IPS-NIHi7 (cell line): ENCODE measurements around the gene MOV10L1.

Source experiments
- DNase-seq: peaks from one replicate; pipeline ENCODE4 v3.0.0; 2012; ENCODE audit warnings: mixed read lengths; ENCODE audit errors: extremely low spot score

Gene MOV10L1

DNA sequence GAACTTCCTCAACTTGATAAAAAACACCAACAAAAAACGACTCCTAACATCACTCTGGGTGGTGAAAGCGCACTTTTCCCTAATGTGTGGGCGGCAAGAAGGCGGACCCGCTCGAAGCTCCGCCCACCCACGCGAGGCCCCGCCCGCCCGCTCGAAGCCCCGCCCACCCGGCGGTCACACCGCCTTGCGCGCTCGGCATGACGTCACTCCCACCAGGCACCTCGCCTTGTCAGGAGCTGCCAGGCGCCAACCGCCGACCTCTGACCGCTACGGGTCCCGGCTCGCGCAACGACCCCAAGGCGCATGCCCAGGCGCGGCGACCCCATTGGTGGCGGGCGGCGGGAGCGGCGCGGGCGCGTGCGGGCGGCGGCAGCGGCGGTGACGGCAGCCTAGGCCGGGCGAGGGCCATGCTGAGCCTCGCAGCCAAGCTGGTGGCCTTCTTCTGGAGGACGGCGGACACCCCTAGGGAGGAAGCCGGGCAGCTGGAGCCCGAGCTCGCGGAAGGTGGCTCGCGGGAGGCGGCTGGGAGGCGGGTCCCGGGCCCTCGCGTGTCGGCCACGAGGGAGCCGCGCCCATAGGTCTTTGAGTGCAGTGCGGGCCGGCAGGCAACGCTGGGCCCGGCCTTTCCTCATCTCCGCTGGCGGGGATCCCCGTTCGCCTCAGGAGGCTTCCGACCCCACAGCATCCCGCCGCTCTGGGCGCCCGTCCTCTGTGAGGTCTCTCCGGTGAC, at the start of gene MOV10L1:
Gene MOV10L1, plus strand, starts transcription at position 325 of the 730 bp plus-strand sequence. Its CDS starts 83 bp downstream, at position 408.
- DNase-seq = peak; percentile 58

DNA sequence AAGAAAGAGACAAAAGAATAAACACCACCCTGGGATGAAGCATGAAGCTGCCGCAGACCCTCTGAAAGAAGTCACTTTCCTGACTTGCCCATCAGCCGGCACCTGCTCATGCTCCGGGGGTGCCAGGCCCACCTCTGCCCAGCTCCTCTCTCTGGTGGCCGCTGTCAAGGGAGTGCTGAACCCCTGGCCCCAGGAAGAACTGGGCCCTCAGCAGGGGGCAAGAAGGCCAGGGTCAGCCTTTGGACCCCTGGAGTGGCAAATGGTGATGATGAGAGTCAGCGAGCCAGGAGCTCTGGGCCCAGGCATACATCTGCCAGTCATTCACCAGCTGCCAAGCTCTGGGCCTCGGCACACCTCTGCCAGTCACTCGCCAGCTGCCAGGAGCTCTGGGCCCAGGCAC, 49.1 kb upstream of the MOV10L1 start:
- DNase-seq = no peak

DNA sequence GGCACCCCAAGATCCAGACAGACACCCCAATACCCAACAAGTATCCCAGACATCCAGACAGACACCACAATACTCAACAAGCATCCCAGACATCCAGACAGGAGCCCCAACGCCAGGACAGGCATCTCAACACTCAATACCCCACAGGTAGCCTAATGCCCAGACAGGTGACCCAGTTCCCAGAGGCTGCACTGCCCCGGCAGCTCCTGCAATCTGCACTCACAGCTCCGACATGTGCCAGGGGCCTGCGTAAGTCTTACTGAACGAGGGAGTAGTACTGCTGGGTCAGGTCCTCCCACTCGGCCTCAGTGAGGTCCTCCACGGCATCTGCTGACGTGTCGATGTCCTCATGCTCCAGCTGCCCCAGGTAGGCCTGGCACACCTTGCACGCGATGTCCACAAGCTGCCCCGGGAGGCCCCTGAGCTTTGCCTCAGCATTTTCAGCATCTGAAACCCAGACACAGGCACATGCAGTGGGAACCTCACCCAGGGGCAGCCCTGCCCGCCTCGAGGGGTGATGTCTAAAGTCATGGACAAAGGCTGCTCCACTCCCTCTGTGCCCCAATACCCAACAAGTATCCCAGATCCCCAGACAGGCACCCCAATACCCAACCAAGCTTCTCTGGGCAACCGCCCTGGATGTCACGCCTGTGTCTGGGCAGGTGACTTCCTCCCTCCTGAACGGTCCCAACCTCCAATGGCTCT, 48.3 kb upstream of the MOV10L1 start:
- no peak for DNase-seq

DNA sequence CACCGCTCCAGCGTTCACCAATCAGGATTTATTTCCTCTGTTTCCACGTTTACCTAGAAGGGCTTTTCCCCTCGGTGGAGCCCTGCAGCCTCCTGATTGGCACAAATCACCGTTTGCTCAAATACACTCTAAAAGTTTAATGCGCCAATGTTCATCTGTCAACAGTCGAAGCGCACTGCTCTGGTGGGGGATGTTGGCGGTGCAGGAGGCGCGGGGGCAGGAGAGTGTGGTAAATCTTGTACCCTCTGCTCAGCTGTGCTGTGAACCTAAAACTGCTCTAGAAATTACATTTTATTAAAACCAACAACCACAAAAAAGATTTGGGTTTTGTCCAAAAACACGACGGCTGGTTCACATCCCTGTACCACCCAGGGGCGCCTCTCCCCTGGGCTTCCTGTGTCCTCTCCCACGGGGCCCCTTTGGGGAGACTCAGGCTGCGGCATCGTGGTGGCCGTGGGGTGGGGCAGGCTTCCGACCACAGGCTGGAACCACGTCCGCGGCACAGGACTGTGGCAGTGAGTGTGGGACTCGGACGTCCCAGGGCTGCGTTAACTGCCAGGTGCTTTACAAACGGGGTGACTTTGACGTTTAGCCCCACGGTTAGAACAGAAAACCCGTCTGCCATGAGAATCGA, 45.2 kb upstream of the MOV10L1 start:
- no peak for DNase-seq

DNA sequence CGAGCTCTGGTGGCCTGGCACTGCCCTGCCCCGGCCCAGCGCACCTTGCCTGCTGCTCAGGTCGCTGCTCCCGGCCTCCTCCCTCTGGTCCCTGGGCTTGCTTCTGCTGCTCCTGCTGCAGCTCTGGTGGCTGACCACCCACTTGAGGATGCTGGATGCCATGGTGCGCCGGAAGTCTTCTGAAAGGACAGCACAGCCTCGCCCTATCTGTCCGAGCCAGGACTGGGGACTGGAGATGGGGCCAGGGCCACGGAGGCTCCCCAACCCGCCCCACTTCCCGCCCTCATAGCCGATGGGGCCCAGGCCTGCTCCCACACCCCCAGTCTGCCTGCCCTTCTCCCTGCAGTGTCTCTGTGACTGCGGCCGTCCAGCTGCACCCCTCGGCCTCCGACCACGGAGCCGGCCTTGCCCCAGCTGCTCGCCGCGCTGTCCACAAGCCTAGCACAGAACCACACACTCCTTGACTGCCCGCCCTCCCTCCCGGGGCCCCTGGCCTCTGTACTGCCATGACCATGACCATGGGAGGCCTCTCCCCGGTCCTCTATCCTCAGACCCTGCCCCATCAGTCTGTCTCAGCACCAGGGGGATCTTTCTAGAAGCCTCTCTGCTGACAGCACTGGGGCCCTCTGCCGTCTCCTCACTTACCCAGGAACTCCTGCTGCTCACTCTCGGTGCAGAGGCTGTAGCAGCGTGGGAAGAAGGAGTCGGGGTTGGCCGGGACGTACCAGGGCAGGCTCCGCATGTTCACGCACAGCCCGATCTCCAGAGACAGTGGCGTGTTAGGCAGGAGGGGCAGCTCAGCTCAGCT, 44.4 kb upstream of the MOV10L1 start:
- DNase-seq = no peak

GRCh38 chr22:50046019-50046415, 43.8 kb upstream of the MOV10L1 start:
- no peak for DNase-seq

DNA sequence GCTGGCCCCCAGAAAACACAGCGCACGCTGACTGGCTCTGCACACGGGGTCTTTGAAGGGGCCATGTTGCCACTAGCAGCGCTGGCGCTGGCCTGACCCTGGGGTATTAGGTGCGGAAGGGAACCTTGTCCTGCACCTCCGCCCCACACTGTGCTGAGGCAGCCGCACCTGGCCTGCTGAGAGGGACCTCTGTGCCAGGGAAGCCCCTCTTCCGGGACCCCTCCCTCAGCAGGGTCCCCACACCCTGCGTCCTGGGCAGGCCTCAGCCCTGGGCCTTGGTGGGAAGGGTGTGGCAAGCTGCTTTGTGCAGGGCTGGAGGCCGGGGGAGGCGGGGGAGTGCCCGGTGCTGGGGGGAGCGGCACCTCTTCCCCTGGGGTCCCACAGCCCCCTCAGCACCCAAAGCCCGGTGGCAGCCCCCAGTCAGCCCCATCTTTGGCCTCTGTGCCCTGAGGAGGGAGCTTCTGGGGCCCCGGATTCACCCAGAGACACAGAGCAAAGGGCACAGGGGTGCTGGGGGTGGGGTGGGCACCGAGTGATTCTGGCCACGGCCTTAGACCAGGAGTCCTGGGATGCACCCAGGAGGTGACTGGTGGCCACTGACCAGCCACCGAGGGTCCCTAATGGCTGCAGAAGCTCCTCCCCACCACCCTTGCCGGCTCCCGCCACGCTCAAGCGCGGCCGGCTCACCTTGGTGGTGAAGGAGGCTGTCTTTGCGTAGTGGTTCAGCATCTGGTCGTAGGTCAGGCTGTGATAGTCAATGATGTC, 43.1 kb upstream of the MOV10L1 start:
- DNase-seq = no peak

DNA sequence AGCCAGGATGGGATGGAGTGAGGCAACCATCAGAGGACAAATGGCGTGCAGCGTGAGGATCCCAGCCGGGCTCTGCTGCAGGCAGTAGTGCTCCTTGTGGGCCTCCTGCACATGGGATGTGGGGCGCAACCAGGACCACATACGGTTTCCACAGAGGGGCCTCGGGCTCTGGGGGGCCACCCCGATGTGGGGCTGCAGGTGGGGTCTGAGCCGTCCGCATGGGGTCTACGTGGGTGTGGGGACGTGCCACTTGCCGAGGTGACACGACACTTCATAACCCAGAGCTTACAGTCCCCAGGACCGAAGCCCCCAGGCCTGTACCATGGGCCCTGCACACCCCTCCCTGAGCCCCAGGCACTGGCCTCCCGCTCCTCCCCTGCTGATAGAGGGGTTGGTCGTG, 42.5 kb upstream of the MOV10L1 start:
- DNase-seq = no peak

DNA sequence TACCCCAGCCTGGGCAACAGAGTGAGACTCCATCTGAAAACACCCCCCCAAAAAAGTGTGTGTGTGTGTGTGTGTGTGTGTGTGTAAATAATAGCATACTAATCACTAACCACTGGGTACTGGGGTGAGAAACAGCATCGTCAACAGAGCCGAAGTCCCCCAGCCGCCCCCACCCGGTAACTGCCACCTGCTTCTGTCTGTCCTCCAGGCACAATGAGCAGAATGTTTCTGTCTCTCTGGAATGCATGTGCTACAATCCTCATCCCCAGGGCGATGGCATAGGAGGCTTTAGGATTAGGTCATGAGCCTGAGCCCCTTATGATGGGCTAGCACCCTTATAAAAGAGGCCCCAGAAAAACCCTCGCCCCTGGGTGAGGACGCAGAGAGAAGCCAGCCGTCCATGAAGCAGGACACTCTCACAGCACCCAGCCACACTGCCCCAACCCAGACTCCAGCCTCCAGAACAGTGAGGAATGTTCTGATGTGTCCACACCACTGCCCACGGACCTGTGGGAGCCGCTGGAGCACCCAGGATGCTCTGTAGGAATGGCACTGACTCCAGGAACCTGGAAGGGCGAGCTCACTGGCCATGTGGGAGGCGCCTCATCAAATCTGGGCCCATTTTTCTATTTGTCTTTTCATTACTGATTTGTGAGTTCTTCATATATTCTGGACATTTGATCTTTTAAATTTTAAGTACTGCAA, 41.6 kb upstream of the MOV10L1 start:
- DNase-seq = no peak

GRCh38 chr22:50048836-50049235, 41.0 kb upstream of the MOV10L1 start:
- no peak for DNase-seq

DNA sequence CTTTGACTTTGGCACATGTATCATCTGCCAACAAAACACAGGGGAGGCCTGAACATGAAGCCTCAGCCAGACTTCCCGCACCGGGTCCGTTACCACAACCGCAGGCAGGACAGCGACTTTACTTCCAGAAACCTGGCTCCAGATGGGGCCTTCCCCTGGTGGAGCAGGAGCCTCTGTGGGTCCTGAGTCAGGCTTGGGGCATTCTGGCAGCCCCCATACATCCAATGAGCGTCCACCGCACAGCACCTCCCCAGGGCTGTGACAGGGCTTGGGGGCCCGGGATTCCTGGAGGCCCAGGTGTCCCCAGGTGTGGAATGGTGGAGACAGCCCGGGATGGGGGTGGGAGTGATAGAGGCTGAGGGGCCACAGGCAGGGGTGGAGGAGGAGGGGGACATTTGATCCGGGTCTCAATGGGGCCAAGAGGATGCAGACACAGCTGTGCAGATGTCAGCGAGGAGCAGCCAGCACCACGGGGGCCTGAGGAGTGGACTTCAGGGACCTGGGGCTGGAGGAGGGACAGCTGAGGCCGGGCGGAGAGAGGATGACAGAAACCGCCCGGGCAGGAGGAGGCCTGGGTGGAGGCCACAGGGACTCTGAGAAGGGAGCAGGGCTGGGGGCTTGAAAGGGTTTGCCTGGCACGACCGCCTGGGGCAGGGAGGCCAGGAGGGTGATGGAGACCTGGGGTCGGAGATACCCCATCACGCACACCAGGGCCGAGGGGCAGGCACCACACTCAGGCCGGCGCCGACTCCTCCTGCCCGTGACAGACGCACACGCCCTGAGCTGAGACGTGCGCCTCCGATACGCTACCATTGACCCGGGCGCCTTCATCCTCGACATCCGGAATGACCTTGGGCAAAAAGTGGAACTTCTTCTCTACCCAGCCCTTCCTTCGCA, 40.3 kb upstream of the MOV10L1 start:
- DNase-seq = no peak

GRCh38 chr22:50051930-50052329, 37.9 kb upstream of the MOV10L1 start:
- DNase-seq = no peak

DNA sequence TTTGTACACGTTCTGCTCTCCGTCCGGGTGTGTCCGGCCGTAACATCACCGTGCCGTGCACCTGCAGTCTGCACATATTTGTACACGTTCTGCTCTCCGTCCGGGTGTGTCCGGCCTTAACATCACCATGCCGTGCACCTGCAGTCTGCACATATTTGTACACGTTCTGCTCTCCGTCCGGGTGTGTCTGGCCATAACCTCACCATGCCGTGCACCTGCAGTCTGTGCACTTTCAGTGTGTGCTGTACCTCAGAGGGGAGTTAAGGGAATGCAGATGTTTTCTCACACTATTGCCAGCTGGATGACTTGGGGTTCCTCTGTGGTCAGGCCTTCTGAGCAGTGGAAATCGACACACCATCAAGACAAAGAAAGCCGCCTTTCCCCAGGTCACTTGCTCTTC, 35.9 kb upstream of the MOV10L1 start:
- DNase-seq = no peak

DNA sequence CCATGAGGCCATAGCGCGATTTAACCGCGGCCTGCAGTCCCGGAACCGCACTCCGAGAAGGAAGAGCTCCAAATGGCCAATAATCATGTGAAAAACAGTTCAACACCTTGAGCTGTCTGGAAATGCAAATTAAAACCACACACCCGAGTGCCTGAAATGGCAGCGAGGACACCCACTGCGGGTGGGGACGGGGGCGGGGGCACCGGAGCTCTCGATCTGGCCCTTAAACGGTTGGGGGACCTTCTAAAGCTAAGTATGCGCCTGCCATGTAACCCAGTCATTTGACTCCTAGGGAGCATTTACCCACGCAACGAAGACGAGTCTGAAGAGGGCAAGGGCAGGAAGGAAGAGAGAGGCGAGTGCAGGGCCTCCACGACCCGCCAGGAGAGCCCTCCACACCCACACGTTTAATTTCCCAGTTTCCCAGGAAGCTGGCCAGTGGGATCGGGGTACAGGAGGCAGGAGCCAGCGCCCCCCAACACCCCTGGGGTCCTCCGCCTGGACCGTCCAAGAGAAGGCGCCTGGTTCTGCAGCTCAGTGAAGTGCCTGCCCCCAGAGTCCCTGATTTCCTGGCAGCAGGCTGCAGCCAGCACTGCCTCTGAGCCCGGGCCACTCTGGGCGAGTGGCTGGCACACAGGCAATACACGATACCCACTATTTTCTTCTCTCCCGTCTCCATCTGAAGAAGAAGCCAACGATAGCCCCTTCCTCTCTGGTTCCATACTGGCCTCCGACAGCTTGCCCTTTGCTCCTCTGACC, 33.4 kb upstream of the MOV10L1 start:
- no peak for DNase-seq

DNA sequence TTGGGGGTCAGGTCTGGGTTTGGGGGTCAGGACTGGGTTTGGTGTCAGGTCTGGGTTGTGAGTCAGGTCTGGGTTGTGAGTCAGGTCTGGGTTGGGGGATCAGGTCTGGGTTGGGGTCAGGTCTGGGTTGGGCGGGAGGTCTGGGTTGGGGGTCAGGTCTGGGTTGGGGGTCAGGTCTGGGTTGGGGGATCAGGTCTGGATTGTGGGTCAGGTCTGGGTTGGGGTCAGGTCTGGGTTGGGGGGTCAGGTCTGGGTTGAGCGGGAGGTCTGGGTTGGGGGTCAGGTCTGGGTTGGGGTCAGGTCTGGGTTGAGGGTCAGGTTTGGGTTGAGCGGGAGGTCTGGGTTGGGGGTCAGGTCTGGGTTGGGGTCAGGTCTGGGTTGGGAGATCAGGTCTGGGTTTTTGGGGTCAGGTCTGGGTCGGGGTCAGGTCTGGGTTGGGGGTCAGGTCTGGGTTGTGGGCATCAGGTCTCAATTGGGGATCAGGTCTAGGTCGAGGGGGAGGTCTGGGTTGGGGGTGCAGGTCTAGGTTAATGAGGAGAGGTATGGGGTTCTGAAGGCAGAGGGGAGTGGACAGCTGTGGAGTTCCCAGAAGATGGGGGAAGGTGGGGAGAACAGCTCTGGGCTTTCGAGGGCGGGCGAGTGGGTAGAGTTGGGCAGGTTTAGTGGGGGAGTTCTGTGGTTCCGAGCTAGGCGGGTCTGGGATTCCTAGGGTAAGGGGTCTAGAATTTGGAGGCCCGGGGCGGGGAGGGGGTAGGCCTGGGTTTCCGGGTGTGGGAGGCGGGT, 32.3 kb upstream of the MOV10L1 start:
- no peak for DNase-seq

DNA sequence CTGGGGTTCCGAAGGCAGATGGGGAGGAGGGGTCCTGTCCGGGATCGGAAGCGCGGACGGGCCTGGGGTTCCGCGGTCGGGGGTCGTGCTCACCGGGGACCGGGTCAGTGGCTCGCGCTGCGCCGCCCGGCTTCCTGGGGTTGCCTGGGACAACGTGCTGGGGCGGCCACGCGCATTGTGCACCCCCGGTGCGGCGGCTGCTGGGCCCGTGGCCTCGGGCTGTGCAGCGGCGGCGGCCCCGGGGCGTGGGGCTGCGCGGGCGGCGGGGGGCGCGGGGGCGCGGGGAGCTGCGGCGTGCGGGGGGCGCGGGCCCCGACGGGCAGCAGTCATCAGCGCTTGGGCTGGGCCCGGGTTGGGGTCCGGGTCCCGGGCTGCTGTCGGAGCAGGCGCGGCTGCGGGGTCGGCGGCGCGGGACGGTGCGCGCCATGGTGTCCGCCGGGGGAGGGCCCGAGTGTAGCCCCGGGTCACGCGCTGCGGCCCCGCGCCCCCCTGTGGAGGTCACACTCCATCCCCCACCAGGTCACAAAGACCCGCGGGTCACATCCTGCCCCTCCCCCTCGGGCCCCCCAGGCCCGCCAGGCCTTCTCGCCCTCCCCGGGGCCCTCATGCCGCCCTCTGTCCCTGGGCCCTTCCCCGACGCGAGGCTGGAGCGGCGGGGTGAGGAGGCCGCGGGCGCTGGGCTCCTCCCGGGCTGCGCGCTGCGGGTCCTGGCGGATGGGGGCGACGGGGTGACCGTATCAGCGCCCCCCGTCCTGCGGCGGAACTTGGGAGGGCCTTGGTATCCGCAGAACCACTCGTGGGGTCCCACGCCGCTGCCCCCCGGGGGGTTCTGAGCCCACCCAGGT, 31.5 kb upstream of the MOV10L1 start, which contains the start of gene TTLL8:
Gene TTLL8, minus strand, starts transcription at position 238 of the 845 bp plus-strand sequence.
- DNase-seq = no peak
